Measurements from ENCODE around the gene FMN1. TPM values are rescaled to one million over a fixed set of nuclear protein-coding genes. Genes with fewer than 3 reads are reported as not detected.

FMN1 gene
- total RNA-seq, 2 experiments from 2014 or later = 0.04 to 0.13 TPM

GRCh38 chr15:33158366-33158765, 36.1 kb downstream of the FMN1 start:
- ChIA-PET CTCF (no interaction called here), POLR2A (interaction anchor here (0.6 kb wide), 1 partner anchor 62 kb away, joined by 4 read pairs; no protein-coding TSS in a partner anchor)

GRCh38 chr15:33157371-33158037, 37.0 kb downstream of the FMN1 start:
- POLR2A ChIA-PET = interaction anchor here (0.6 kb wide), 1 partner anchor 61 kb away, joined by 4 read pairs; no protein-coding TSS in a partner anchor

GRCh38 chr15:33155691-33156420, 38.7 kb downstream of the FMN1 start:
- ChIA-PET CTCF (no interaction called here), POLR2A (no interaction called here)

More at GRCh38 chr15:33157371-33158037, 37.0 kb downstream of the FMN1 start:
- CTCF ChIA-PET = no interaction called here

GRCh38 chr15:33154351-33155166, 40.0 kb downstream of the FMN1 start:
- ChIA-PET CTCF (interaction anchor here (0.9 kb wide), 1 partner anchor 8 kb away, joined by 3 read pairs; no protein-coding TSS in a partner anchor), POLR2A (no interaction called here)

- CTCF ChIA-PET = interaction anchor here (0.9 kb wide), 1 partner anchor 9 kb away, joined by 3 read pairs; no protein-coding TSS in a partner anchor
- POLR2A ChIA-PET = no interaction called here
These were observed 41.0 kb downstream of the FMN1 start for GRCh38 chr15:33153548-33153947.

- ChIA-PET CTCF (no interaction called here), POLR2A (no interaction called here)
These were observed 41.9 kb downstream of the FMN1 start for GRCh38 chr15:33152502-33153109.

- CTCF ChIA-PET = no interaction called here
- POLR2A ChIA-PET = no interaction called here
These were observed 43.5 kb downstream of the FMN1 start for GRCh38 chr15:33150971-33151370.

GRCh38 chr15:33150431-33150941, 44.0 kb downstream of the FMN1 start:
- CTCF ChIA-PET = no interaction called here

GRCh38 chr15:33149919-33150318, 44.6 kb downstream of the FMN1 start:
- CTCF ChIA-PET = no interaction called here
- POLR2A ChIA-PET = no interaction called here

More at GRCh38 chr15:33150431-33150941, 44.0 kb downstream of the FMN1 start:
- POLR2A ChIA-PET = no interaction called here

GRCh38 chr15:33148129-33148751, 46.3 kb downstream of the FMN1 start:
- POLR2A ChIA-PET = no interaction called here
- CTCF ChIA-PET = no interaction called here

GRCh38 chr15:33146051-33146450, 48.5 kb downstream of the FMN1 start:
- CTCF ChIA-PET = no interaction called here
- POLR2A ChIA-PET = no interaction called here

- ChIA-PET CTCF (no interaction called here), POLR2A (no interaction called here)
These were observed 49.1 kb downstream of the FMN1 start for GRCh38 chr15:33145447-33145846.

- ChIA-PET POLR2A (no interaction called here), CTCF (no interaction called here)
These were observed 51.8 kb downstream of the FMN1 start for GRCh38 chr15:33142708-33143107.

- CTCF ChIA-PET = no interaction called here
- POLR2A ChIA-PET = no interaction called here
These were observed 56.5 kb downstream of the FMN1 start for GRCh38 chr15:33138000-33138399.

GRCh38 chr15:33137101-33137500, 57.4 kb downstream of the FMN1 start:
- CTCF ChIA-PET = no interaction called here
- POLR2A ChIA-PET = no interaction called here

- CTCF ChIA-PET = no interaction called here
- POLR2A ChIA-PET = no interaction called here
These were observed 58.2 kb downstream of the FMN1 start for GRCh38 chr15:33136353-33136752.

- ChIA-PET CTCF (no interaction called here), POLR2A (no interaction called here)
These were observed 59.1 kb downstream of the FMN1 start for GRCh38 chr15:33135355-33135781.

- CTCF ChIA-PET = no interaction called here
- POLR2A ChIA-PET = interaction anchor here (0.5 kb wide), 1 partner anchor 49 kb away, joined by 5 read pairs; no protein-coding TSS in a partner anchor
These were observed 61.7 kb downstream of the FMN1 start for GRCh38 chr15:33132722-33133345.

- ChIA-PET POLR2A (no interaction called here), CTCF (no interaction called here)
These were observed 62.3 kb downstream of the FMN1 start for GRCh38 chr15:33132233-33132580.

Data from activated CD8-positive, alpha-beta memory T cell treated with anti-CD3 and anti-CD28 coated beads for 36 hours (primary cell).